SK-N-SH (cell line): ENCODE results near the gene MRI1. TPM values are rescaled to one million over a fixed set of nuclear protein-coding genes. Genes with fewer than 3 reads are reported as not detected.

Experiments
- CTCF ChIA-PET: fragments of 300-600, 350-600 bp; formaldehyde crosslinking; extraction: SDS; loops from one replicate; lab custom pipeline; 2021; lab: Yijun Ruan, JAX
- POLR2A ChIA-PET: fragments of 350-600 bp; sonication (Branson Sonifier 250); formaldehyde crosslinking; extraction: SDS; loops from one replicate; lab custom pipeline; 2020; ENCODE audit warnings: antibody characterized with exemption, inconsistent platforms; lab: Yijun Ruan, JAX
- DNase-seq: peaks from one replicate; pipeline ENCODE4 v3.0.0; 2012
- H2AFZ ChIP-seq: fragments of 200-600 bp; sonication (generic); 2 replicates; pipeline ENCODE4 v1.8.1; 2016; ENCODE audit warnings: antibody characterized with exemption, mild to moderate bottlenecking, low read depth
- H3F3A ChIP-seq: fragments of 200-600 bp; sonication (generic); replicated peaks from 2 replicates; pipeline ENCODE3; 2016; ENCODE audit warnings: antibody characterized with exemption, mild to moderate bottlenecking; ENCODE audit not compliant: insufficient read depth
- H3K27ac ChIP-seq, 2 experiments: fragments of 200-500 bp in 1 of 2; fragments of 200-600 bp in 1 of 2; sonication (Bioruptor generic) in 1 of 2; sonication (generic), shearing (Covaris generic) in 1 of 2; 2 replicates each; pipeline versions ENCODE4 v1.5.1 to v1.6.1; 2014 to 2016; ENCODE audit warnings: low read depth in 2 of 2, inconsistent platforms in 1 of 2, low read length in 1 of 2, mild to moderate bottlenecking in 1 of 2, mixed read lengths in 1 of 2
- H3K27me3 ChIP-seq: fragments of 200-600 bp; sonication (generic), shearing (Covaris generic); 2 replicates; pipeline ENCODE4 v1.6.1; 2016; ENCODE audit warnings: mixed run types; ENCODE audit not compliant: insufficient read depth
- H3K36me3 ChIP-seq, 2 experiments: fragments of 200-500 bp in 1 of 2; fragments of 200-600 bp in 1 of 2; sonication (Bioruptor generic) in 1 of 2; sonication (generic) in 1 of 2; replicated peaks in 1 of 2; 2 replicates each; pipeline versions ENCODE3 to v1.5.1; 2014 to 2016; ENCODE audit warnings: low read length in 1 of 2, mild to moderate bottlenecking in 1 of 2; ENCODE audit not compliant: insufficient read depth in 2 of 2, control insufficient read depth in 1 of 2
- H3K4me1 ChIP-seq, 2 experiments: fragments of 200-500 bp in 1 of 2; fragments of 200-600 bp in 1 of 2; sonication (Bioruptor generic) in 1 of 2; sonication (generic), shearing (Covaris generic) in 1 of 2; 2 replicates each; pipeline versions ENCODE4 v1.5.1 to v1.6.1; 2014 to 2016; ENCODE audit warnings: low read depth in 1 of 2, low read length in 1 of 2, mixed run types in 1 of 2; ENCODE audit not compliant: insufficient read depth in 2 of 2, control insufficient read depth in 1 of 2
- H3K4me2 ChIP-seq: fragments of 200-600 bp; sonication (generic), shearing (Covaris generic); 2 replicates; pipeline ENCODE4 v1.6.1; 2017; ENCODE audit warnings: mixed run types
- H3K4me3 ChIP-seq, 2 experiments: fragments of 200-500 bp in 1 of 2; fragments of 200-600 bp in 1 of 2; sonication (Bioruptor generic) in 1 of 2; sonication (generic), shearing (Covaris generic) in 1 of 2; 2 replicates each; pipeline versions ENCODE4 v1.5.1 to v1.8.1; 2014 to 2016; ENCODE audit warnings: low read depth in 2 of 2, inconsistent platforms in 1 of 2, low read length in 1 of 2, mild to moderate bottlenecking in 1 of 2, mixed read lengths in 1 of 2, moderate library complexity in 1 of 2
- H3K79me2 ChIP-seq: fragments of 200-600 bp; sonication (generic); 2 replicates; pipeline ENCODE4 v1.8.1; 2017; ENCODE audit warnings: mild to moderate bottlenecking; ENCODE audit not compliant: insufficient read depth
- H3K9ac ChIP-seq: fragments of 200-600 bp; sonication (generic); 2 replicates; pipeline ENCODE4 v1.6.1; 2017; ENCODE audit warnings: mixed run types
- H3K9me2 ChIP-seq: fragments of 200-600 bp; sonication (generic); 2 replicates; pipeline ENCODE4 v1.6.1; 2017; ENCODE audit warnings: mixed run types
- H3K9me3 ChIP-seq: fragments of 200-600 bp; sonication (generic); 2 replicates; pipeline ENCODE4 v1.6.1; 2017; ENCODE audit warnings: mixed run types, mild to moderate bottlenecking, moderate library complexity
- H4K20me1 ChIP-seq: fragments of 200-600 bp; sonication (generic); 2 replicates; pipeline ENCODE4 v1.6.1; 2017; ENCODE audit warnings: mild to moderate bottlenecking, mixed run types; ENCODE audit not compliant: insufficient read depth
- CHD2 ChIP-seq: fragments of 150-350 bp; IDR thresholded peaks from 2 replicates; pipeline ENCODE4 v1.6.1; 2018; ENCODE audit warnings: low read length; ENCODE audit not compliant: partially characterized antibody
- EP300 ChIP-seq, 2 experiments: IDR thresholded peaks; 2 replicates each; pipeline versions ENCODE4 v1.4.0 to v1.6.1; 2012; ENCODE audit warnings: borderline replicate concordance in 1 of 2, low read depth in 1 of 2, low read length in 1 of 2
- EZH2phosphoT487 ChIP-seq: fragments of 200-600 bp; sonication (generic); IDR thresholded peaks from 2 replicates; pipeline ENCODE4 v1.6.1; 2017; ENCODE audit warnings: low read depth, mixed run types, mild to moderate bottlenecking, antibody characterized with exemption, moderate library complexity, borderline replicate concordance
- JUND ChIP-seq: IDR thresholded peaks from 2 replicates; pipeline ENCODE4 v1.4.0; 2012
- NFIC ChIP-seq: IDR thresholded peaks from 2 replicates; pipeline ENCODE4 v1.4.0; 2012; ENCODE audit warnings: borderline replicate concordance
- NRF1 ChIP-seq: IDR thresholded peaks from 2 replicates; pipeline ENCODE4 v1.6.1; 2012; ENCODE audit warnings: low read depth, mild to moderate bottlenecking, low read length
- RAD21 ChIP-seq: IDR thresholded peaks from 2 replicates; pipeline ENCODE4 v1.6.1; 2012; ENCODE audit warnings: mild to moderate bottlenecking, low read length
- RFX5 ChIP-seq: IDR thresholded peaks from 2 replicates; pipeline ENCODE4 v1.6.1; 2012; ENCODE audit warnings: mild to moderate bottlenecking, improper control_type of control experiment, low read length
- RXRA ChIP-seq: IDR thresholded peaks from 2 replicates; pipeline ENCODE4 v1.4.0; 2012; ENCODE audit warnings: low read depth, mild to moderate bottlenecking, borderline replicate concordance
- SMC3 ChIP-seq: IDR thresholded peaks from 2 replicates; pipeline ENCODE4 v1.6.1; 2012; ENCODE audit warnings: low read depth, low read length, improper control_type of control experiment
- YY1 ChIP-seq: IDR thresholded peaks from 2 replicates; pipeline ENCODE4 v1.4.0; 2012; ENCODE audit warnings: low read depth, mild to moderate bottlenecking
- WGBS: methylation state at CpG from one replicate; pipeline ENCODE4 v1.1.6; 2017; ENCODE audit warnings: low lambda C conversion rate; 5-methylcytosine and 5-hydroxymethylcytosine counted together
- polyA plus RNA-seq, 3 experiments: library from polyadenylated mRNA; depleted of rRNA; stranded (reverse); fragments of >200 nt; gene quantifications; 2 replicates each; pipeline ENCODE4 v1.2.3, GENCODE V29; 2012
- TF ChIP-seq, protein P1 (sequence below): IDR thresholded peaks from 2 replicates; pipeline ENCODE4 v1.4.0; 2012; ENCODE audit warnings: low read depth, borderline replicate concordance

The MRI1 gene
- polyA plus RNA-seq, 1 of the 3 experiments (the other 2 are of a cell fraction): 49.6 TPM

DNA sequence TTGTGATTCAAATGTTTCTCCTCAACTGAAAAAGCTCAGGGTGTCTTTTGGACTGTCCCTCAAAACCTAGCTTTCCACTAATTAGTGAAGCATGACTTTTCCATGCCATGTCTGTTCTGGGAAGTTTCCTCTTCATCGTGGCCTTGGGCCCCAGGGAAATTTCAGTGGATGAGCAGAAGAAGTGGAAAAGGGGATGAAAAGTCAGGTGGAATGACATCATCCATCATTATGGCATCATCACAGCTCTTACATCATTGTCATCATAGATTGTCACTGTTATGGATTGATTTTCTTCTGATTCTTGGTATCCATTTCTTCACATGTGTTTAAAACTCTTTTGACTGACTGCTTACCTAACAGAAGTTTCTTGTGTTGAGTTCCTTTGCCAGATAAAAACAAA, 26.2 kb upstream of the MRI1 start (continued):
- TF ChIP-seq SMC3 (no peak), EP300 (IDR thresholded peaks at IDR 0.05; ENCODE audit: borderline replicate concordance in 1 of 2, low read depth in 1 of 2, low read length in 1 of 2) (no peak)
- TF ChIP-seq, all 33 proteins: peak for 0

DNA sequence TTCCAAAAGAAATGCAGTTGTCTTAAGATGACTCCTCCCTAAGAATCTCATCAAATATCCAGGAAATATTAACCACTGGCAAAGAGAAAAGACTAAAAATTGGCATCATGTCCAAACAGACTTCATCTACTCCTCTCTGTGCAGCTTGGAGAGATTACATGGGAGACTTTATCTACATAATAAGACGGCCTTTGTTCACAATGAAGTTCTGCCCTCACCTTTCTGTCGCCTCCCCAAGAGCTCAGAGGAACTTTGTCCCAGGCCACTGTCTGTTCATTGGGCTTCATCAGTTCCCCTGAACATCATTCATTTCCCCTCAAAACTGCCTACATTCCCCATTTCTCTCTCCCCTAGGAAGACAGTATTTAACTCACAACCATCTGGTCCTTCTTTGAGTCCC, 22.4 kb upstream of the MRI1 start:
- Histone ChIP-seq H2AFZ (no peak overlapping the region), H3K9me3 (no peaks in the 10 kb centered on the region; the same call in 1 of the 2 replicates), H3K4me2 (no peak overlapping the region), H3K9me2 (no peaks in the 10 kb centered on the region), H3K36me3 (no peaks in the 10 kb centered on the region), H3K4me3 (no peak overlapping the region), H3F3A (peaks cover under 1% of the 10 kb centered on the region), H3K79me2 (no peaks in the 10 kb centered on the region), H3K27ac (no peak overlapping the region), H3K9ac (no peak overlapping the region), H3K27me3 (no peaks in the 10 kb centered on the region), H3K4me1 (no peaks in the 10 kb centered on the region), H4K20me1 (no peaks in the 10 kb centered on the region)
- CTCF ChIA-PET: no interaction called here
- 93% methylated on average over 2 of the region's 2 CpGs for WGBS
- no peak for DNase-seq
- POLR2A ChIA-PET: interaction anchor here (0.6 kb wide), 1 partner anchor 121 kb away, joined by 3 read pairs; no protein-coding TSS in a partner anchor
- TF ChIP-seq RXRA (no peak), EZH2phosphoT487 (no peak), NRF1 (no peak), JUND (no peak), RFX5 (no peak)
- TF ChIP-seq, protein P1, sequence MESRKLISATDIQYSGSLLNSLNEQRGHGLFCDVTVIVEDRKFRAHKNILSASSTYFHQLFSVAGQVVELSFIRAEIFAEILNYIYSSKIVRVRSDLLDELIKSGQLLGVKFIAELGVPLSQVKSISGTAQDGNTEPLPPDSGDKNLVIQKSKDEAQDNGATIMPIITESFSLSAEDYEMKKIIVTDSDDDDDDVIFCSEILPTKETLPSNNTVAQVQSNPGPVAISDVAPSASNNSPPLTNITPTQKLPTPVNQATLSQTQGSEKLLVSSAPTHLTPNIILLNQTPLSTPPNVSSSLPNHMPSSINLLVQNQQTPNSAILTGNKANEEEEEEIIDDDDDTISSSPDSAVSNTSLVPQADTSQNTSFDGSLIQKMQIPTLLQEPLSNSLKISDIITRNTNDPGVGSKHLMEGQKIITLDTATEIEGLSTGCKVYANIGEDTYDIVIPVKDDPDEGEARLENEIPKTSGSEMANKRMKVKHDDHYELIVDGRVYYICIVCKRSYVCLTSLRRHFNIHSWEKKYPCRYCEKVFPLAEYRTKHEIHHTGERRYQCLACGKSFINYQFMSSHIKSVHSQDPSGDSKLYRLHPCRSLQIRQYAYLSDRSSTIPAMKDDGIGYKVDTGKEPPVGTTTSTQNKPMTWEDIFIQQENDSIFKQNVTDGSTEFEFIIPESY: no peak

GRCh38 chr19:13742756-13743155, 21.6 kb upstream of the MRI1 start:
- no peaks in the 10 kb centered on the region for H4K20me1 ChIP-seq
- no peak overlapping the region for H2AFZ ChIP-seq
- ChIA-PET CTCF (no interaction called here), POLR2A (no interaction called here)
- no peak overlapping the region for H3K4me2 ChIP-seq
- H3F3A ChIP-seq: peaks cover 7% of the 10 kb centered on the region
- TF ChIP-seq RAD21 (no peak), CHD2 (no peak), JUND (no peak), YY1 (no peak), NFIC (no peak)
- WGBS: 83% methylated on average over 1 of the region's 1 CpG
- no peaks in the 10 kb centered on the region for H3K27me3 ChIP-seq
- no peaks in the 10 kb centered on the region for H3K9me2 ChIP-seq
- no peaks in the 10 kb centered on the region for H3K79me2 ChIP-seq
- H3K27ac ChIP-seq: no peak overlapping the region
- no peak overlapping the region for H3K4me3 ChIP-seq
- DNase-seq: no peak
- H3K9me3 ChIP-seq: peaks cover 5% of the 10 kb centered on the region; the same call in 1 of the 2 replicates
- H3K4me1 ChIP-seq: no peaks in the 10 kb centered on the region
- H3K36me3 ChIP-seq: no peaks in the 10 kb centered on the region
- H3K9ac ChIP-seq: no peak overlapping the region
